Keratinocyte (primary cell): ENCODE data around the gene JPT2. TPM values are rescaled to one million over a fixed set of nuclear protein-coding genes. Genes with fewer than 3 reads are reported as not detected.

ENCODE experiments used
- DNase-seq: peaks from one replicate; pipeline ENCODE4 v3.0.0-alpha.2; 2011; ENCODE audit warnings: low read depth, missing footprints, low spot score
- FAIRE-seq: peaks from 2 replicates; lab custom pipeline; 2011; peaks lifted over from hg19 to GRCh38; lab: Jason Lieb, UNC
- H2AFZ ChIP-seq: 2 replicates; pipeline ENCODE4 v1.6.0; 2012; ENCODE audit warnings: low read length, control low read depth, inconsistent platforms; ENCODE audit not compliant: control insufficient read depth
- H3K27ac ChIP-seq: 2 replicates; pipeline ENCODE4 v1.5.1; 2011; ENCODE audit warnings: low read length; ENCODE audit not compliant: control insufficient read depth, insufficient read depth
- H3K27me3 ChIP-seq: 3 replicates; pipeline ENCODE4 v1.6.0; 2011; ENCODE audit warnings: low read length; ENCODE audit not compliant: control insufficient read depth, insufficient read depth; ENCODE audit errors: extremely low read depth
- H3K36me3 ChIP-seq, 2 experiments: 2 replicates in 1 of 2; 3 replicates in 1 of 2; pipeline ENCODE4 v1.5.1; 2011; ENCODE audit warnings: low read length in 2 of 2, mild to moderate bottlenecking in 1 of 2; ENCODE audit not compliant: control insufficient read depth in 2 of 2, insufficient read depth in 2 of 2; ENCODE audit errors: extremely low read depth in 1 of 2
- H3K4me1 ChIP-seq: 3 replicates; pipeline ENCODE4 v1.5.1; 2011; ENCODE audit warnings: low read length; ENCODE audit not compliant: control insufficient read depth, insufficient read depth; ENCODE audit errors: extremely low read depth
- H3K4me2 ChIP-seq: 3 replicates; pipeline ENCODE4 v1.6.0; 2011; ENCODE audit warnings: low read depth, low read length; ENCODE audit not compliant: control insufficient read depth, insufficient read depth; ENCODE audit errors: extremely low read depth
- H3K4me3 ChIP-seq, 3 experiments: fragments of 200-600 bp in 1 of 3; sonication (generic) in 1 of 3; 2 replicates in 2 of 3; 3 replicates in 1 of 3; pipeline ENCODE4 v1.5.1; 2011 to 2016; ENCODE audit warnings: low read length in 3 of 3, mild to moderate bottlenecking in 3 of 3, control low read depth in 2 of 3, inconsistent platforms in 1 of 3, low read depth in 1 of 3, mixed read lengths in 1 of 3, mixed run types in 1 of 3, moderate library complexity in 1 of 3; ENCODE audit not compliant: control insufficient read depth in 2 of 3, insufficient read depth in 2 of 3; ENCODE audit errors: extremely low read depth in 1 of 3
- H3K79me2 ChIP-seq: 2 replicates; pipeline ENCODE4 v1.6.0; 2012; ENCODE audit warnings: low read length; ENCODE audit not compliant: control insufficient read depth, insufficient read depth
- H3K9ac ChIP-seq: 3 replicates; pipeline ENCODE4 v1.6.0; 2011; ENCODE audit warnings: low read length; ENCODE audit not compliant: control insufficient read depth, insufficient read depth; ENCODE audit errors: extremely low read depth
- H3K9me1 ChIP-seq: 3 replicates; pipeline ENCODE4 v1.6.0; 2011; ENCODE audit warnings: low read length; ENCODE audit not compliant: control insufficient read depth, insufficient read depth; ENCODE audit errors: extremely low read depth
- H3K9me3 ChIP-seq: 2 replicates; pipeline ENCODE4 v1.5.1; 2012; ENCODE audit warnings: low read depth, low read length; ENCODE audit not compliant: control insufficient read depth
- H4K20me1 ChIP-seq: 3 replicates; pipeline ENCODE4 v1.6.0; 2011; ENCODE audit warnings: low read length; ENCODE audit not compliant: control insufficient read depth, insufficient read depth; ENCODE audit errors: extremely low read depth
- EZH2 ChIP-seq: IDR thresholded peaks from one replicate; pipeline ENCODE4 v1.6.1; 2012; ENCODE audit warnings: inconsistent platforms, mild to moderate bottlenecking, low read length, moderate library complexity
- dilution Hi-C: fragments of 300-500 bp; cut with MboI; formaldehyde crosslinking; loops from one replicate; pipeline ENCODE4 v1.7.0; 2020; ENCODE audit warnings: low sequenced_read_pairs; ENCODE audit not compliant: extremely low pct_ligation_motif_present
- polyA plus RNA-seq, 5 experiments: library from polyadenylated mRNA; depleted of rRNA in 3 of 5; stranded (reverse) in 3 of 5; stranded (forward) in 1 of 5; unstranded in 1 of 5; fragments of >200 nt; gene quantifications; 1 replicate in 1 of 5; 2 replicates in 3 of 5; 3 replicates in 1 of 5; pipeline versions ENCODE4 v1.2.1 to v1.2.3, GENCODE V29; 2011 to 2012; ENCODE audit warnings: missing spikeins in 2 of 5, low read depth in 1 of 5, low replicate concordance in 1 of 5
- TF ChIP-seq, protein P1 (sequence below), 3 experiments: IDR thresholded peaks in 1 of 3; conservative IDR thresholded peaks in 1 of 3; optimal IDR thresholded peaks in 1 of 3; 2 replicates in 2 of 3; 3 replicates in 1 of 3; pipeline versions ENCODE3 to v1.5.1; 2011; ENCODE audit warnings: low read length in 3 of 3, mild to moderate bottlenecking in 3 of 3, moderate library complexity in 2 of 3, control low read depth in 1 of 3, inconsistent platforms in 1 of 3; ENCODE audit not compliant: insufficient read depth in 2 of 3; ENCODE audit errors: extremely low read depth in 1 of 3

The JPT2 gene
- polyA plus RNA-seq, 1 donor (not counting 4 experiments of a cell fraction or from before 2014, with no cell fraction given): 166 TPM

GRCh38 chr16:1634541-1634940 is 43.5 kb upstream of the JPT2 start:
- Histone ChIP-seq H2AFZ (no peak overlapping the region), H3K9me3 (no peaks in the 10 kb centered on the region), H3K4me3 (no peak overlapping the region), H3K36me3 (peaks cover 35 to 46% of the 10 kb centered on the region in 2 experiments), H3K9ac (no peak overlapping the region), H3K27ac (no peak overlapping the region), H3K9me1 (no peaks in the 10 kb centered on the region), H3K79me2 (peaks cover 34% of the 10 kb centered on the region), H3K4me2 (no peak overlapping the region), H3K4me1 (no peaks in the 10 kb centered on the region), H4K20me1 (peaks cover 2% of the 10 kb centered on the region), H3K27me3 (no peaks in the 10 kb centered on the region)
- DNase-seq (no peak), FAIRE-seq (no peak)
- no peak for TF ChIP-seq EZH2
- TF ChIP-seq, protein P1, sequence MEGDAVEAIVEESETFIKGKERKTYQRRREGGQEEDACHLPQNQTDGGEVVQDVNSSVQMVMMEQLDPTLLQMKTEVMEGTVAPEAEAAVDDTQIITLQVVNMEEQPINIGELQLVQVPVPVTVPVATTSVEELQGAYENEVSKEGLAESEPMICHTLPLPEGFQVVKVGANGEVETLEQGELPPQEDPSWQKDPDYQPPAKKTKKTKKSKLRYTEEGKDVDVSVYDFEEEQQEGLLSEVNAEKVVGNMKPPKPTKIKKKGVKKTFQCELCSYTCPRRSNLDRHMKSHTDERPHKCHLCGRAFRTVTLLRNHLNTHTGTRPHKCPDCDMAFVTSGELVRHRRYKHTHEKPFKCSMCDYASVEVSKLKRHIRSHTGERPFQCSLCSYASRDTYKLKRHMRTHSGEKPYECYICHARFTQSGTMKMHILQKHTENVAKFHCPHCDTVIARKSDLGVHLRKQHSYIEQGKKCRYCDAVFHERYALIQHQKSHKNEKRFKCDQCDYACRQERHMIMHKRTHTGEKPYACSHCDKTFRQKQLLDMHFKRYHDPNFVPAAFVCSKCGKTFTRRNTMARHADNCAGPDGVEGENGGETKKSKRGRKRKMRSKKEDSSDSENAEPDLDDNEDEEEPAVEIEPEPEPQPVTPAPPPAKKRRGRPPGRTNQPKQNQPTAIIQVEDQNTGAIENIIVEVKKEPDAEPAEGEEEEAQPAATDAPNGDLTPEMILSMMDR (optimal IDR thresholded peaks at IDR 0.05 in 1 of 3, IDR thresholded peaks at IDR 0.05 in 1 of 3, conservative IDR thresholded peaks at IDR 0.05 in 1 of 3; ENCODE audit: extremely low read depth in 1 of 3, insufficient read depth in 2 of 3, low read length in 3 of 3): no peak
- dilution Hi-C loops: no loop called here

GRCh38 chr16:1635070-1635469 is 43.0 kb upstream of the JPT2 start:
- Histone ChIP-seq H4K20me1 (peaks cover 2% of the 10 kb centered on the region), H3K9ac (no peak overlapping the region), H3K79me2 (peaks cover 31% of the 10 kb centered on the region), H3K9me3 (no peaks in the 10 kb centered on the region), H3K27ac (no peak overlapping the region), H2AFZ (no peak overlapping the region), H3K9me1 (no peaks in the 10 kb centered on the region), H3K27me3 (no peaks in the 10 kb centered on the region), H3K4me1 (no peaks in the 10 kb centered on the region), H3K4me3 (no peak overlapping the region), H3K4me2 (no peak overlapping the region), H3K36me3 (peaks cover 35 to 48% of the 10 kb centered on the region in 2 experiments)
- TF ChIP-seq, protein P1 (optimal IDR thresholded peaks at IDR 0.05 in 1 of 3, IDR thresholded peaks at IDR 0.05 in 1 of 3, conservative IDR thresholded peaks at IDR 0.05 in 1 of 3; ENCODE audit: extremely low read depth in 1 of 3, insufficient read depth in 2 of 3, low read length in 3 of 3): no peak
- no peak for TF ChIP-seq EZH2
- dilution Hi-C loops: no loop called here
- no peak for DNase-seq
- no peak for FAIRE-seq
